ENCODE data around the gene ARF4.

- TF ChIP-seq CTCF (conservative IDR thresholded peaks at IDR 0.05): no peak
- TF ChIP-seq ZFX (IDR thresholded peaks at IDR 0.05): peak; percentile 98; the same call in 1 of the 2 replicates
Measured at GRCh38 chr3:57555738-57556458, 41.2 kb downstream of the ARF4 start, which contains the start of gene PDE12.
